NCI-H2196 (cell line): ENCODE data around the gene GBP6.
"Not testable (repeated sequence)": the region's sequence is repeated elsewhere in the genome, so short reads cannot be mapped to it uniquely, and the experiment has no call there.

Experiments used
- DNase-seq: peaks from one replicate; lab custom pipeline; 2025; ENCODE audit not compliant: unreplicated experiment; lab: John Stamatoyannopoulos, UW

GBP6 gene

GRCh38 chr1:89363638-89364536 is at the start of gene GBP6:
TSS of gene GBP6 (plus strand) at chr1:89364059. CDS start at chr1:89368552, 4,493 bp downstream.
- no peak for DNase-seq

- no peak for DNase-seq
Observed at GRCh38 chr1:89322402-89322801, 41.5 kb upstream of the GBP6 start.

- no peak for DNase-seq
Observed at GRCh38 chr1:89331890-89332289, 32.0 kb upstream of the GBP6 start.

GRCh38 chr1:89332461-89332860 is 31.4 kb upstream of the GBP6 start:
- no peak for DNase-seq

GRCh38 chr1:89335486-89335885 is 28.4 kb upstream of the GBP6 start:
- no peak for DNase-seq

GRCh38 chr1:89337903-89338302 is 26.0 kb upstream of the GBP6 start:
- no peak for DNase-seq

GRCh38 chr1:89339039-89339438 is 24.8 kb upstream of the GBP6 start:
- DNase-seq = no peak

GRCh38 chr1:89345479-89345878 is 18.4 kb upstream of the GBP6 start:
- not testable (repeated sequence) for DNase-seq

GRCh38 chr1:89347296-89347695 is 16.6 kb upstream of the GBP6 start:
- DNase-seq = no peak

GRCh38 chr1:89350298-89350697 is 13.6 kb upstream of the GBP6 start:
- DNase-seq = no peak

- no peak for DNase-seq
Observed at GRCh38 chr1:89351597-89352311, 12.1 kb upstream of the GBP6 start.

GRCh38 chr1:89352421-89352820 is 11.4 kb upstream of the GBP6 start:
- no peak for DNase-seq

- DNase-seq = no peak
Observed at GRCh38 chr1:89354205-89354604, 9.7 kb upstream of the GBP6 start.

- no peak for DNase-seq
Observed at GRCh38 chr1:89355056-89355455, 8.8 kb upstream of the GBP6 start.

- DNase-seq = no peak
Observed at GRCh38 chr1:89356658-89357400, 7.0 kb upstream of the GBP6 start.

GRCh38 chr1:89358287-89358893 is 5.5 kb upstream of the GBP6 start:
- DNase-seq = peak; percentile 83

- no peak for DNase-seq
Observed at GRCh38 chr1:89360716-89361115, 3.1 kb upstream of the GBP6 start.

GRCh38 chr1:89361681-89362080 is 2.2 kb upstream of the GBP6 start:
- no peak for DNase-seq

- no peak for DNase-seq
Observed at GRCh38 chr1:89363196-89363595, 663 bp upstream of the GBP6 start.

GRCh38 chr1:89364954-89365550 is 1.2 kb downstream of the GBP6 start:
- DNase-seq = no peak

GRCh38 chr1:89367221-89367620 is 3.4 kb downstream of the GBP6 start:
- DNase-seq = no peak
